SK-N-SH (cell line): ENCODE results near the gene INTS6L. TPM values are rescaled to one million over a fixed set of nuclear protein-coding genes. Genes with fewer than 3 reads are reported as not detected.
"Not testable (repeated sequence)": the region's sequence is repeated elsewhere in the genome, so short reads cannot be mapped to it uniquely, and the experiment has no call there.

ENCODE experiments used
- CTCF ChIA-PET: fragments of 300-600, 350-600 bp; formaldehyde crosslinking; extraction: SDS; loops from one replicate; lab custom pipeline; 2021; lab: Yijun Ruan, JAX
- POLR2A ChIA-PET: fragments of 350-600 bp; sonication (Branson Sonifier 250); formaldehyde crosslinking; extraction: SDS; loops from one replicate; lab custom pipeline; 2020; ENCODE audit warnings: antibody characterized with exemption, inconsistent platforms; lab: Yijun Ruan, JAX
- DNase-seq: peaks from one replicate; pipeline ENCODE4 v3.0.0; 2012
- H2AFZ ChIP-seq: fragments of 200-600 bp; sonication (generic); 2 replicates; pipeline ENCODE4 v1.8.1; 2016; ENCODE audit warnings: antibody characterized with exemption, mild to moderate bottlenecking, low read depth
- H3F3A ChIP-seq: fragments of 200-600 bp; sonication (generic); replicated peaks from 2 replicates; pipeline ENCODE3; 2016; ENCODE audit warnings: antibody characterized with exemption, mild to moderate bottlenecking; ENCODE audit not compliant: insufficient read depth
- H3K27ac ChIP-seq, 2 experiments: fragments of 200-500 bp in 1 of 2; fragments of 200-600 bp in 1 of 2; sonication (Bioruptor generic) in 1 of 2; sonication (generic), shearing (Covaris generic) in 1 of 2; 2 replicates each; pipeline versions ENCODE4 v1.5.1 to v1.6.1; 2014 to 2016; ENCODE audit warnings: low read depth in 2 of 2, inconsistent platforms in 1 of 2, low read length in 1 of 2, mild to moderate bottlenecking in 1 of 2, mixed read lengths in 1 of 2
- H3K27me3 ChIP-seq: fragments of 200-600 bp; sonication (generic), shearing (Covaris generic); 2 replicates; pipeline ENCODE4 v1.6.1; 2016; ENCODE audit warnings: mixed run types; ENCODE audit not compliant: insufficient read depth
- H3K36me3 ChIP-seq, 2 experiments: fragments of 200-500 bp in 1 of 2; fragments of 200-600 bp in 1 of 2; sonication (Bioruptor generic) in 1 of 2; sonication (generic) in 1 of 2; replicated peaks in 1 of 2; 2 replicates each; pipeline versions ENCODE3 to v1.5.1; 2014 to 2016; ENCODE audit warnings: low read length in 1 of 2, mild to moderate bottlenecking in 1 of 2; ENCODE audit not compliant: insufficient read depth in 2 of 2, control insufficient read depth in 1 of 2
- H3K4me1 ChIP-seq, 2 experiments: fragments of 200-500 bp in 1 of 2; fragments of 200-600 bp in 1 of 2; sonication (Bioruptor generic) in 1 of 2; sonication (generic), shearing (Covaris generic) in 1 of 2; 2 replicates each; pipeline versions ENCODE4 v1.5.1 to v1.6.1; 2014 to 2016; ENCODE audit warnings: low read depth in 1 of 2, low read length in 1 of 2, mixed run types in 1 of 2; ENCODE audit not compliant: insufficient read depth in 2 of 2, control insufficient read depth in 1 of 2
- H3K4me2 ChIP-seq: fragments of 200-600 bp; sonication (generic), shearing (Covaris generic); 2 replicates; pipeline ENCODE4 v1.6.1; 2017; ENCODE audit warnings: mixed run types
- H3K4me3 ChIP-seq, 2 experiments: fragments of 200-500 bp in 1 of 2; fragments of 200-600 bp in 1 of 2; sonication (Bioruptor generic) in 1 of 2; sonication (generic), shearing (Covaris generic) in 1 of 2; 2 replicates each; pipeline versions ENCODE4 v1.5.1 to v1.8.1; 2014 to 2016; ENCODE audit warnings: low read depth in 2 of 2, inconsistent platforms in 1 of 2, low read length in 1 of 2, mild to moderate bottlenecking in 1 of 2, mixed read lengths in 1 of 2, moderate library complexity in 1 of 2
- H3K79me2 ChIP-seq: fragments of 200-600 bp; sonication (generic); 2 replicates; pipeline ENCODE4 v1.8.1; 2017; ENCODE audit warnings: mild to moderate bottlenecking; ENCODE audit not compliant: insufficient read depth
- H3K9ac ChIP-seq: fragments of 200-600 bp; sonication (generic); 2 replicates; pipeline ENCODE4 v1.6.1; 2017; ENCODE audit warnings: mixed run types
- H3K9me2 ChIP-seq: fragments of 200-600 bp; sonication (generic); 2 replicates; pipeline ENCODE4 v1.6.1; 2017; ENCODE audit warnings: mixed run types
- H3K9me3 ChIP-seq: fragments of 200-600 bp; sonication (generic); 2 replicates; pipeline ENCODE4 v1.6.1; 2017; ENCODE audit warnings: mixed run types, mild to moderate bottlenecking, moderate library complexity
- H4K20me1 ChIP-seq: fragments of 200-600 bp; sonication (generic); 2 replicates; pipeline ENCODE4 v1.6.1; 2017; ENCODE audit warnings: mild to moderate bottlenecking, mixed run types; ENCODE audit not compliant: insufficient read depth
- ELF1 ChIP-seq: IDR thresholded peaks from 2 replicates; pipeline ENCODE4 v1.4.0; 2012
- EZH2phosphoT487 ChIP-seq: fragments of 200-600 bp; sonication (generic); IDR thresholded peaks from 2 replicates; pipeline ENCODE4 v1.6.1; 2017; ENCODE audit warnings: low read depth, mixed run types, mild to moderate bottlenecking, antibody characterized with exemption, moderate library complexity, borderline replicate concordance
- IRF3 ChIP-seq: fragments of 150-350 bp; IDR thresholded peaks from 2 replicates; pipeline ENCODE4 v1.6.1; 2016; ENCODE audit warnings: mild to moderate bottlenecking, low read depth, low read length
- MAX ChIP-seq: IDR thresholded peaks from 2 replicates; pipeline ENCODE4 v1.4.0; 2012; ENCODE audit warnings: low read depth
- NFIC ChIP-seq: IDR thresholded peaks from 2 replicates; pipeline ENCODE4 v1.4.0; 2012; ENCODE audit warnings: borderline replicate concordance
- POLR2AphosphoS5 ChIP-seq: IDR thresholded peaks from 2 replicates; pipeline ENCODE4 v1.6.1; 2012; ENCODE audit warnings: low read depth, low read length
- RAD21 ChIP-seq: IDR thresholded peaks from 2 replicates; pipeline ENCODE4 v1.6.1; 2012; ENCODE audit warnings: mild to moderate bottlenecking, low read length
- USF1 ChIP-seq: IDR thresholded peaks from 2 replicates; pipeline ENCODE4 v1.4.0; 2012; ENCODE audit warnings: low read depth, borderline replicate concordance
- WGBS: methylation state at CpG from one replicate; pipeline ENCODE4 v1.1.6; 2017; ENCODE audit warnings: low lambda C conversion rate; 5-methylcytosine and 5-hydroxymethylcytosine counted together
- polyA plus RNA-seq, 3 experiments: library from polyadenylated mRNA; depleted of rRNA; stranded (reverse); fragments of >200 nt; gene quantifications; 2 replicates each; pipeline ENCODE4 v1.2.3, GENCODE V29; 2012

INTS6L gene
- polyA plus RNA-seq, 1 of the 3 experiments (the other 2 are of a cell fraction) = 2.0 TPM

DNA sequence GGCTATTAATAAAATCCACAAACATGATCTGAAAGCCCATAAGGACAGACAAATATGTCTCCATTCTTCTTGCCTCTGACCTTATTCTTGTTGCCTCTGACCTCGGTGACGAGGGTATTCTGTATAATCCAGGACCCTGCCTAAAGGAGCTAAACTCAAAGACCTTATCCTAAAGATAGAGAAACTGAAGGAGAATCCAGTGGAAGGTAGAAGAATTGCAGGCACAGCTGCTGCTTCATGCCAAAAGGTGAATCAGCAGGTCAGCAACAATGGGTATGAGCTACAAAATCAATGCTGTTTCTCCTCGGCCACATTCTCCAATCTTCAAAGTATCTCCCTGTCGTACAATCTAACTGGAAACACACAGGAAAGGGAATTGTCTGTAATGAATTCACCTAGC, 71.4 kb downstream of the INTS6L start:
- no peaks in the 10 kb centered on the region for H3K36me3 ChIP-seq
- H3K4me1 ChIP-seq = no peaks in the 10 kb centered on the region; a peak in 1 of 4 replicates
- ChIA-PET CTCF (interaction anchor here (0.8 to 1.2 kb wide), 3 partner anchors 17 to 107 kb away, joined by 3 read pairs; no protein-coding TSS in a partner anchor), POLR2A (no interaction called here)
- H3K27me3 ChIP-seq = no peaks in the 10 kb centered on the region; the same call in 1 of the 2 replicates
- no peaks in the 10 kb centered on the region for H3K79me2 ChIP-seq
- H2AFZ ChIP-seq = no peak overlapping the region
- no peak overlapping the region for H3K9ac ChIP-seq
- H3K4me2 ChIP-seq = no peak overlapping the region
- H3K9me2 ChIP-seq = no peaks in the 10 kb centered on the region
- WGBS = 0% methylated on average over 4 of the region's 4 CpGs
- no peaks in the 10 kb centered on the region for H4K20me1 ChIP-seq
- H3F3A ChIP-seq = no peaks in the 10 kb centered on the region
- H3K4me3 ChIP-seq = no peak overlapping the region
- H3K9me3 ChIP-seq = no peaks in the 10 kb centered on the region
- TF ChIP-seq MAX (no peak), ELF1 (no peak), NFIC (no peak), RAD21 (no peak)
- no peak for DNase-seq
- H3K27ac ChIP-seq = no peak overlapping the region

- H3K27ac ChIP-seq, H3K36me3 ChIP-seq, H3K79me2 ChIP-seq, H3F3A ChIP-seq, H3K4me2 ChIP-seq, H3K9ac ChIP-seq, H3K4me1 ChIP-seq, H4K20me1 ChIP-seq, H3K27me3 ChIP-seq, H3K4me3 ChIP-seq, H3K9me2 ChIP-seq, POLR2A ChIA-PET, DNase-seq, H3K9me3 ChIP-seq, H2AFZ ChIP-seq: not testable (repeated sequence)
- CTCF ChIA-PET = interaction anchor here (1.2 kb wide), 1 partner anchor 109 kb away, joined by 4 read pairs; no protein-coding TSS in a partner anchor
- 45% methylated on average over 2 of the region's 2 CpGs for WGBS
Observed at GRCh38 chrX:135594049-135594448, 73.6 kb downstream of the INTS6L start.

- H4K20me1 ChIP-seq, H3K27me3 ChIP-seq, H3K4me2 ChIP-seq, H3F3A ChIP-seq, H3K4me1 ChIP-seq, H3K4me3 ChIP-seq, H3K9me2 ChIP-seq, H3K36me3 ChIP-seq, DNase-seq, H2AFZ ChIP-seq, H3K9me3 ChIP-seq, POLR2A ChIA-PET, H3K79me2 ChIP-seq, H3K9ac ChIP-seq, H3K27ac ChIP-seq: not testable (repeated sequence)
- CTCF ChIA-PET = interaction anchor here (1.1 to 2.5 kb wide), 3 partner anchors 11 to 408 kb away, joined by 3 to 12 read pairs (median 4); no protein-coding TSS in a partner anchor
- WGBS = 0% methylated on average over 1 of the region's 1 CpG
Observed at GRCh38 chrX:135594453-135594852, 74.0 kb downstream of the INTS6L start.

- Histone ChIP-seq H3K9ac (no peak overlapping the region), H3K9me2 (no peaks in the 10 kb centered on the region), H3F3A (no peaks in the 10 kb centered on the region), H2AFZ (no peak overlapping the region), H4K20me1 (no peaks in the 10 kb centered on the region), H3K4me1 (no peaks in the 10 kb centered on the region; a peak in 1 of 4 replicates), H3K27ac (no peak overlapping the region), H3K27me3 (no peaks in the 10 kb centered on the region; the same call in 1 of the 2 replicates), H3K9me3 (no peaks in the 10 kb centered on the region), H3K79me2 (no peaks in the 10 kb centered on the region), H3K4me2 (no peak overlapping the region)
- POLR2A ChIA-PET = no interaction called here
- no peak for DNase-seq
- CTCF ChIA-PET = interaction anchor here (1.0 to 2.5 kb wide), 7 partner anchors 12 to 410 kb away, joined by 3 to 18 read pairs (median 8); no protein-coding TSS in a partner anchor
- 0% methylated on average over 1 of the region's 1 CpG for WGBS
- TF ChIP-seq IRF3 (no peak), EZH2phosphoT487 (no peak), POLR2AphosphoS5 (no peak), USF1 (no peak)
- TF ChIP-seq, all 33 proteins: peak for 0
- Histone ChIP-seq H3K36me3 (no peaks in the 10 kb centered on the region), H3K4me3 (no peak overlapping the region)
Observed at GRCh38 chrX:135595543-135595942, 75.1 kb downstream of the INTS6L start.
